ENCODE measurements around the gene FILIP1.

FILIP1 gene

DNA sequence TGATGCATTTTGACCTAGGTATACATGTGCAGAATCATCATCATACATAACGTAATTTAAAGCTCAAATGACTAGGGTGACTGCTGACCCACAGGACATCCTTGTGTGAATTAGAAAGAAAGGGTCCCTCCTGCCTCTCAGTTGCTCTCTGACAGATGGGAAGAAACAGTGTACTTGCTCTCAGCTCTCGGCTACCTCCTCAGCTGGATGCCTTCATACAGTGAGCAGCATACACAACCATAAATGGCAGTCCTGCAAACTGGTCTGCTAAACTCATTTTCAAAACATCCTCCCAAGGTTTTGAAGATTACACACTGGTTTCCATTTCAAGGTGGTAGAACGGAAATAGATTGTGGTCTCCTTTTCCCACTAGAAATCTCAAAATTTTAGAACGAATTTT, 26.3 kb downstream of the FILIP1 start:
- DNase-seq (ENCODE audit: low spot score), result no peak
- H3K27ac ChIP-seq, result no peak overlapping the region
- POLR2A ChIA-PET (ENCODE audit: low non-redundant PET), result no interaction called here
- CTCF ChIA-PET, result no interaction called here
- TF ChIP-seq, protein P1, sequence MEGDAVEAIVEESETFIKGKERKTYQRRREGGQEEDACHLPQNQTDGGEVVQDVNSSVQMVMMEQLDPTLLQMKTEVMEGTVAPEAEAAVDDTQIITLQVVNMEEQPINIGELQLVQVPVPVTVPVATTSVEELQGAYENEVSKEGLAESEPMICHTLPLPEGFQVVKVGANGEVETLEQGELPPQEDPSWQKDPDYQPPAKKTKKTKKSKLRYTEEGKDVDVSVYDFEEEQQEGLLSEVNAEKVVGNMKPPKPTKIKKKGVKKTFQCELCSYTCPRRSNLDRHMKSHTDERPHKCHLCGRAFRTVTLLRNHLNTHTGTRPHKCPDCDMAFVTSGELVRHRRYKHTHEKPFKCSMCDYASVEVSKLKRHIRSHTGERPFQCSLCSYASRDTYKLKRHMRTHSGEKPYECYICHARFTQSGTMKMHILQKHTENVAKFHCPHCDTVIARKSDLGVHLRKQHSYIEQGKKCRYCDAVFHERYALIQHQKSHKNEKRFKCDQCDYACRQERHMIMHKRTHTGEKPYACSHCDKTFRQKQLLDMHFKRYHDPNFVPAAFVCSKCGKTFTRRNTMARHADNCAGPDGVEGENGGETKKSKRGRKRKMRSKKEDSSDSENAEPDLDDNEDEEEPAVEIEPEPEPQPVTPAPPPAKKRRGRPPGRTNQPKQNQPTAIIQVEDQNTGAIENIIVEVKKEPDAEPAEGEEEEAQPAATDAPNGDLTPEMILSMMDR (conservative IDR thresholded peaks at IDR 0.05; ENCODE audit: low read depth), result no peak

DNA sequence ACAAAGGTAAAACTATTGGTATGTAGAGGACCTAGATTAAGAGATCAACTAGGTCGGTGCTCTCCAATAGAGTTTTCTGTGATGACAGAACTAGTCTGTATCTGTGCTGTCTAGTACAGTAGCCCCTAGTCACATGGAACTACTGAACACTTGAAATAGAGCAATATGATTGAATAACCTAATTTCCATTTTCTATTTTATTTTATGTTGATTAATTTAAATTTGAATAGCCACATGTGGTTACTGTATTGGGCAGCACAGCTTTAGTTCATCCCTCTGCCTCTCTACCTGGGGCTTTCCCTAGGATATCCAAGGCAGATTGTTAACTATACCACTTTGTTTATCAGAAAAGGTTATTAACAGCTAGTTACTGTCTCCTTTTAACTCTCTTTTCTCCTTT, 27.0 kb downstream of the FILIP1 start:
- ChIA-PET POLR2A (ENCODE audit: low non-redundant PET) (no interaction called here), CTCF (no interaction called here)
- DNase-seq (ENCODE audit: low spot score), result no peak
- TF ChIP-seq, protein P1 (conservative IDR thresholded peaks at IDR 0.05; ENCODE audit: low read depth), result no peak
- H3K27ac ChIP-seq, result no peak overlapping the region

DNA sequence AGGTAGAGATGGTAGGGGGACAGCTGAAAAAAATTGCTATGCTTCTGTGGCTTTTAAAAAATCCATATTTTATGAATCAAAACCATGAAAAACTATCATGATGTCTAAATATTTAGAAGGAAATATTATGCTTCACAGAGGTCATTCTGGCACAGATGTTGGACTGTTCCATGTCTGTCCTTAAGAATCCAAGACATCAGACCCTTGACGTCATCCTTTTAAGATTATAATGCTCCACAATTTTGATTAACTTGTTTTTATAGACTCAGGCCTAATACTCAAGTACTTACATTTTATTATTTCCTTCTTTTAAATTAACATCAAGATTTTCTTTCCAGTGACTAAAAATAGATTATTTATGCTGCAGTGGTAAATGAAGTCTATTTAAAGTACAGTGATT, 29.7 kb downstream of the FILIP1 start:
- TF ChIP-seq, protein P1 (conservative IDR thresholded peaks at IDR 0.05; ENCODE audit: low read depth), result no peak
- CTCF ChIA-PET, result no interaction called here
- DNase-seq (ENCODE audit: low spot score), result no peak
- no peak overlapping the region for H3K27ac ChIP-seq
- POLR2A ChIA-PET (ENCODE audit: low non-redundant PET), result no interaction called here

DNA sequence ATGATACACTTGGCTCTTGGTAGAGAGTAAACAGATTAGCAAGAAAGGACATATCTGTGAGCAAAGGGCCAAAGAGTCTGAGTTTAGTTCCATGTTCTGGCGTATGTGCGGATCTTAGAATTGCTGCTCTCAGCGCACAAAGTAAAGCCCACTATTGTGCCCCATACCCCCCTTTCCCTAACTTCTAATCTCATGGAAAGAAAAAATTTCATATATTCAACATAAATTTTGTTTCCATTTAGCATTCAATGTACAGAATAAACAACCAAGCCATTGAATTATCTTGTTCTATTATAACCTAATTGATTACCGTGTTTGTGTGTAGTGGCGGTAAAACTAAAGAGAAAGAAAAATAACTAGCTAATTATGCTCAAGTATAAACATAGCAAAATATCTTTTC, 30.5 kb downstream of the FILIP1 start:
- no peak overlapping the region for H3K27ac ChIP-seq
- ChIA-PET POLR2A (ENCODE audit: low non-redundant PET) (no interaction called here), CTCF (interaction anchor here (0.7 kb wide), 1 partner anchor 1101 kb away, joined by 3 read pairs; no protein-coding TSS in a partner anchor)
- TF ChIP-seq, protein P1 (conservative IDR thresholded peaks at IDR 0.05; ENCODE audit: low read depth), result no peak
- DNase-seq (ENCODE audit: low spot score), result no peak

DNA sequence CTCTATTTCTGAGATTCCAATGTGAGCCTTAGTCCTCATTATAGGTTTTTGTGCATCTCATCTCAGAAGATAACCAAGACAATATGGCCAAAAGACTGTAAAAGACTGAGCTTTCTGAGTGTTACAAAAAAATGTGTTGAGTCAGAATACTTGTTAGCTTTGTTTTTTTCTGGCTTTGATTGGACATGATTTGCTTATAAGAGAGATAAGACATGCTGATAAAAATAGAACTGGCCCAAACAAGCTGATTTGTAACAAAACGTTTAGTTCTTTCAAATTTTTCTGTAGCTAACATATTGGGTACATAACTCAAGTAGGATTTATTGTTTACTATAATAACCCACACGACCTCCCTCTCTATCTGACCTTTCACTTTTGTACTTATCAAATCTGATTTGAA, 32.9 kb downstream of the FILIP1 start:
- no peak overlapping the region for H3K27ac ChIP-seq
- CTCF ChIA-PET, result no interaction called here
- POLR2A ChIA-PET (ENCODE audit: low non-redundant PET), result no interaction called here
- DNase-seq (ENCODE audit: low spot score), result no peak
- TF ChIP-seq, protein P1 (conservative IDR thresholded peaks at IDR 0.05; ENCODE audit: low read depth), result no peak

DNA sequence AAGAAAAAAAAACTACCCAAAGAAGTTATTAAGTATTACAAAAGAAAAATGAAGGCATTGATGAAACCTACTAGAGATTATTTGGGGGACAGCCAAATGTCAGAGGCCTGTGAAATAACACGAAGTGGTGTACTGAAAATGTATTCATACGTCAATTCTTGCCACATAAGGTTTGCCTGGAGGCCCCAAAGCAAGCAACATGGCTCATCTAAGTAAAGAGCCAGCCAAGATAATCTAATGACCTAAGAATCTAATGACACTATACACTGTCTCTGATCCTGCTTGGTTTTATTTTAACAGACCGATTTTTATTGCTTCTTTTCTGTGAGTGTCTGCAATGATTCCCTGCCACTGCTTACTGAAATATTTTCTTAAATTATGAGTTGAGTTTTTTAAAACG, 34.7 kb downstream of the FILIP1 start:
- CTCF ChIA-PET, result no interaction called here
- POLR2A ChIA-PET (ENCODE audit: low non-redundant PET), result no interaction called here

More for the DNA sequence above, 34.7 kb downstream of the FILIP1 start:
- no peak for DNase-seq (ENCODE audit: low spot score)
- TF ChIP-seq, protein P1 (conservative IDR thresholded peaks at IDR 0.05; ENCODE audit: low read depth), result no peak
- no peak overlapping the region for H3K27ac ChIP-seq

Data from RWPE1 (cell line).